ENCODE measurements around the gene COA1.

The COA1 gene

DNA sequence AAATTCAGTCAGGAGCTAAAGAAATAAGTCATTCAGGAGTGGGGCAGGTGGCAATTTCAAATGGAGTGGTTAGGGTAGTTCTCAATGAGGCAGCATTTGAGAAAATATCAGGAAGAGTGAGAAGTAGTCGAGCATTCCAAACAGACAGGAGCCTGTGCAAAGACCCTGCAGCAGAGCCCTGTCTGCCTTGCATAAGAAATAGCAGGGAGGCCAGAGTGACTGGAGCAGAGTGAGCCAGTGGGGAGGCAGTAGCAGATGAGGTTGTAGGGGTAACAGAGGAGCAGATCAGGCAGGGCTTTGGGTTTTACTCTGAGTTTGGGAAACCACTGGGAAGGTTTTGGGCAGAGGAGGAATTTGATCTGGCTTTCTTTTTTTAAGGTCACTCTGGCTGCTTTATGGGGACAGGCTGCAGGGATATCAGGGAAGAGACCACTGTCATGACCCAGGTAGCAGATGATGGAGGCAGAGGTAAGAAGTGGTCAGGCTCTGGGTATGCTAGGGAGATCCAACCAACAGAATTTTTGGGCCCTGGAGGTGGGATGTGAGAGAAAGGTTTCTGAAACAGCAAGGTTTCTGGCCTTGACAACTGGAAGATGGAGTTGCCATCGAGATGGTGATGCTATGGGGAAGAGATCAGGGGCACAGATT lies 27.9 kb upstream of the COA1 start:
- peak overlapping the region; percentile 34 for H3K27ac ChIP-seq (ENCODE audit: low read length, poor library complexity, severe bottlenecking)
- no peak overlapping the region for H3K4me3 ChIP-seq (ENCODE audit: insufficient read depth in 1 of 2, low read depth in 1 of 2, low read length in 2 of 2)
- H2AFZ ChIP-seq (ENCODE audit: low read depth, low read length), result no peak overlapping the region
- H2AK5ac ChIP-seq (ENCODE audit: low read length, severe bottlenecking), result no peak overlapping the region
- no peaks in the 10 kb centered on the region for H3K27me3 ChIP-seq (ENCODE audit: control insufficient read depth in 1 of 2, insufficient read depth in 1 of 2, low read length in 2 of 2)
- no peaks in the 10 kb centered on the region for H3K36me3 ChIP-seq (ENCODE audit: control insufficient read depth in 1 of 2, insufficient read depth in 2 of 2, low read depth in 1 of 2, low read length in 2 of 2)
- H3K14ac ChIP-seq (ENCODE audit: low read length in 2 of 2), result no peak overlapping the region
- peak overlapping the region in 1 of 2 experiments; percentile 32 for H3K4ac ChIP-seq (ENCODE audit: low read depth in 1 of 2, low read length in 2 of 2)
- no peaks in the 10 kb centered on the region for H3K9me3 ChIP-seq (ENCODE audit: control insufficient read depth, low read length)
- H3K9ac ChIP-seq (ENCODE audit: low read length), result peak overlapping the region; percentile 30
- peaks cover 5% of the 10 kb centered on the region for H3K79me1 ChIP-seq (replicated peaks; ENCODE audit: low read length, poor library complexity, severe bottlenecking)
- H4K91ac ChIP-seq (ENCODE audit: low read length), result no peak overlapping the region
- no peak overlapping the region for H3K23ac ChIP-seq (ENCODE audit: low read length in 2 of 2)
- H3K4me1 ChIP-seq (ENCODE audit: control insufficient read depth, insufficient read depth, low read depth, low read length), result peaks cover 7% of the 10 kb centered on the region
- H2BK15ac ChIP-seq (ENCODE audit: low read depth, poor library complexity, severe bottlenecking), result no peak overlapping the region
- WGBS, result 84% methylated on average over 2 of the region's 2 CpGs
- no peak overlapping the region for H2BK120ac ChIP-seq (ENCODE audit: low read depth, low read length)
- peak overlapping the region in 1 of 2 experiments; percentile 37 for H3K18ac ChIP-seq (ENCODE audit: low read depth in 1 of 2, low read length in 2 of 2)
- no peak overlapping the region for H2BK5ac ChIP-seq (ENCODE audit: low read depth, low read length, poor library complexity, severe bottlenecking)
- no peak overlapping the region for H3K4me2 ChIP-seq (ENCODE audit: low read length, poor library complexity, severe bottlenecking)
- no peak for DNase-seq
- H4K8ac ChIP-seq (ENCODE audit: low read length), result no peak overlapping the region
- H2BK12ac ChIP-seq (ENCODE audit: low read length in 2 of 2), result peak overlapping the region in 1 of 2 experiments; percentile 29

DNA sequence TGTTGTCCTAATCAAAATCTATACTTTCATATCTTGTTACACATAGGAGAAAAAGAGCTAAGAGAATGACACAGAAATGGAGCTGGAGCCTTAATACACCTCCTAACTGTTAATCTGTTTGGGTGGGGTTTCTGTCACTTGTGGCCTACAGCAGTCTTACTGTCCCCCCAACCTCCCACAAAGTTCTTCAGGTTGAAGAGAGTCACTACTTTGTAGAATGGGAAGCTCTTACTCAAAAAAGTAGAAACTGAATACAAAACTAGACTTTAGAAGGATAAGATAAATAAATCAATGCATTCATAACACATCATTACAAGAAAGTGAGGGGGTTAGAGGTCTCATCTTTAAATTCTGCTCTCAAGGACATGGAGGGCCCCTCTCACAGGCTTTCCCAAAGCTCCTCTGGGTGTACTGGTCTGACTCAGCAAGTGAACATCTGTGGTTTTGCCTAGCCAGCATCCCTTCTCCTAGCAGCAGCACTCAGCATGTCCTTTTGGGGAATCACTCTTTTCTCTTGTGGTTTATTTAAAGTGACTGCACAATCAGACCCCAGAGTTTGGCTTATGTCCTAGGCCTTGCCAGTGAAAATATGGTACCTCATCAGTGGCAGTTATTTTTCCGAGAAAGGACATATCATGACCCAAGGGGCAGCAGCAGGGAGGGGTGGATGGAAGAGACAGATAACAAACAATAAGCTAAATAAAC lies 27.2 kb upstream of the COA1 start:
- Histone ChIP-seq H2BK12ac (ENCODE audit: low read length in 2 of 2) (no peak overlapping the region), H4K8ac (ENCODE audit: low read length) (no peak overlapping the region), H3K4ac (ENCODE audit: low read depth in 1 of 2, low read length in 2 of 2) (no peak overlapping the region), H3K4me2 (ENCODE audit: low read length, poor library complexity, severe bottlenecking) (no peak overlapping the region), H3K4me3 (ENCODE audit: insufficient read depth in 1 of 2, low read depth in 1 of 2, low read length in 2 of 2) (no peak overlapping the region), H4K91ac (ENCODE audit: low read length) (no peak overlapping the region), H3K9ac (ENCODE audit: low read length) (peak overlapping the region; percentile 36), H2BK120ac (ENCODE audit: low read depth, low read length) (no peak overlapping the region), H3K27me3 (ENCODE audit: control insufficient read depth in 1 of 2, insufficient read depth in 1 of 2, low read length in 2 of 2) (no peaks in the 10 kb centered on the region), H3K14ac (ENCODE audit: low read length in 2 of 2) (no peak overlapping the region), H3K4me1 (ENCODE audit: control insufficient read depth, insufficient read depth, low read depth, low read length) (peaks cover 5% of the 10 kb centered on the region), H3K27ac (ENCODE audit: low read length, poor library complexity, severe bottlenecking) (peak overlapping the region; percentile 34), H2BK15ac (ENCODE audit: low read depth, poor library complexity, severe bottlenecking) (no peak overlapping the region), H3K18ac (ENCODE audit: low read depth in 1 of 2, low read length in 2 of 2) (no peak overlapping the region), H2AFZ (ENCODE audit: low read depth, low read length) (no peak overlapping the region), H2BK5ac (ENCODE audit: low read depth, low read length, poor library complexity, severe bottlenecking) (no peak overlapping the region), H2AK5ac (ENCODE audit: low read length, severe bottlenecking) (no peak overlapping the region), H3K23ac (ENCODE audit: low read length in 2 of 2) (no peak overlapping the region), H3K36me3 (ENCODE audit: control insufficient read depth in 1 of 2, insufficient read depth in 2 of 2, low read depth in 1 of 2, low read length in 2 of 2) (no peaks in the 10 kb centered on the region), H3K9me3 (ENCODE audit: control insufficient read depth, low read length) (no peaks in the 10 kb centered on the region), H3K79me1 (replicated peaks; ENCODE audit: low read length, poor library complexity, severe bottlenecking) (peaks cover 2% of the 10 kb centered on the region)
- DNase-seq, result peak; percentile 81
- WGBS, result 25% methylated on average over 1 of the region's 1 CpG

DNA sequence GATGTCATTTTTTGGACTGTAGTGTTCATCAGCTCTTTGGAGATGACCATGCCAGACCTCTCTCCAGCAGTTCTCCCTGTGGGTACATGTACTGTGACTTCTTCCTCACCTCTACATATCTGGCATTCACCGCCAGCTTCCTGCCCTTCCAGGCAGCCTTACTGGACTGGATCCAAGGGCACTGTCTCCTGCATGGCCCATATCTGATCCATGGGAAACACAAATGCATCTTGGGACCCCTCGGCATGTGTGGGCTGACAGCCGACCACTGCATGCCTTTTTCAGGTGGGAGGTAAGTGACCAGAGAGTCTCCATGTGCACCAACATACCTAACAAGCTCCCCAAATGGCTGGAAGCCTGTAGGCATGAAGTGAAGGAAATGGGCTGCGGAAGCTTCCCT lies 25.3 kb upstream of the COA1 start:
- Histone ChIP-seq H3K18ac (ENCODE audit: low read depth in 1 of 2, low read length in 2 of 2) (no peak overlapping the region), H3K4me1 (ENCODE audit: control insufficient read depth, insufficient read depth, low read depth, low read length) (peaks cover 8% of the 10 kb centered on the region), H3K9me3 (ENCODE audit: control insufficient read depth, low read length) (no peaks in the 10 kb centered on the region), H3K4ac (ENCODE audit: low read depth in 1 of 2, low read length in 2 of 2) (no peak overlapping the region), H2AK5ac (ENCODE audit: low read length, severe bottlenecking) (no peak overlapping the region), H3K23ac (ENCODE audit: low read length in 2 of 2) (no peak overlapping the region), H4K91ac (ENCODE audit: low read length) (no peak overlapping the region), H4K8ac (ENCODE audit: low read length) (no peak overlapping the region), H2BK120ac (ENCODE audit: low read depth, low read length) (no peak overlapping the region), H2AFZ (ENCODE audit: low read depth, low read length) (no peak overlapping the region), H3K4me3 (ENCODE audit: insufficient read depth in 1 of 2, low read depth in 1 of 2, low read length in 2 of 2) (no peak overlapping the region), H3K27me3 (ENCODE audit: control insufficient read depth in 1 of 2, insufficient read depth in 1 of 2, low read length in 2 of 2) (peaks cover 0 to 2% of the 10 kb centered on the region in 2 experiments), H2BK15ac (ENCODE audit: low read depth, poor library complexity, severe bottlenecking) (no peak overlapping the region), H3K14ac (ENCODE audit: low read length in 2 of 2) (no peak overlapping the region), H3K4me2 (ENCODE audit: low read length, poor library complexity, severe bottlenecking) (no peak overlapping the region), H2BK12ac (ENCODE audit: low read length in 2 of 2) (no peak overlapping the region), H3K79me1 (replicated peaks; ENCODE audit: low read length, poor library complexity, severe bottlenecking) (no peaks in the 10 kb centered on the region), H2BK5ac (ENCODE audit: low read depth, low read length, poor library complexity, severe bottlenecking) (no peak overlapping the region), H3K27ac (ENCODE audit: low read length, poor library complexity, severe bottlenecking) (no peak overlapping the region), H3K36me3 (ENCODE audit: control insufficient read depth in 1 of 2, insufficient read depth in 2 of 2, low read depth in 1 of 2, low read length in 2 of 2) (no peaks in the 10 kb centered on the region), H3K9ac (ENCODE audit: low read length) (no peak overlapping the region)
- no peak for DNase-seq
- WGBS, result 98% methylated on average over 4 of the region's 4 CpGs

DNA sequence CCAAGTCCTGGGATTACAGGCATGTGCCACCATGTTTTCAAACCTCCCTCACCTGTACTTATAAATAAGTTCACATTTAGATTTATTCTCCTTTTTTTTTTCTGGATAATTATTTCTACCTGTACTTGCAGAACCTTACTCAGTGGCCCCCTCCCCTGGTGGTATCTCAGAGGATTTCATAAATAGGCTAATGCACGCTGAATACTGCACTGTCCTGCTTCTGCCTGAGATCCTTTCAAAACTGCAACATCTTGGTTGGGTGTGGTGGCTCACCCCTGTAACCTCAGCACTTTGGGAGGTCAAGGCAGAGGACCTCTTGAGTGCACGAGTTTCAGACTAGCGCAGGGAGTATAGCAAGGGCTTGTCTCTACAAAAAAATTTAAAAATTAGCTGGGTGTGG lies 24.5 kb upstream of the COA1 start:
- 83% methylated on average over 3 of the region's 3 CpGs for WGBS
- peaks cover 8% of the 10 kb centered on the region for H3K4me1 ChIP-seq (ENCODE audit: control insufficient read depth, insufficient read depth, low read depth, low read length)
- H3K36me3 ChIP-seq (ENCODE audit: control insufficient read depth in 1 of 2, insufficient read depth in 2 of 2, low read depth in 1 of 2, low read length in 2 of 2), result no peaks in the 10 kb centered on the region
- H2BK12ac ChIP-seq (ENCODE audit: low read length in 2 of 2), result no peak overlapping the region
- H2AK5ac ChIP-seq (ENCODE audit: low read length, severe bottlenecking), result no peak overlapping the region
- H3K27me3 ChIP-seq (ENCODE audit: control insufficient read depth in 1 of 2, insufficient read depth in 1 of 2, low read length in 2 of 2), result peaks cover 0 to 8% of the 10 kb centered on the region in 2 experiments
- H4K91ac ChIP-seq (ENCODE audit: low read length), result no peak overlapping the region
- DNase-seq, result no peak
- no peak overlapping the region for H3K18ac ChIP-seq (ENCODE audit: low read depth in 1 of 2, low read length in 2 of 2)
- no peak overlapping the region for H3K4ac ChIP-seq (ENCODE audit: low read depth in 1 of 2, low read length in 2 of 2)
- no peak overlapping the region for H3K4me3 ChIP-seq (ENCODE audit: insufficient read depth in 1 of 2, low read depth in 1 of 2, low read length in 2 of 2)
- no peak overlapping the region for H4K8ac ChIP-seq (ENCODE audit: low read length)
- H3K79me1 ChIP-seq (replicated peaks; ENCODE audit: low read length, poor library complexity, severe bottlenecking), result no peaks in the 10 kb centered on the region
- H3K9ac ChIP-seq (ENCODE audit: low read length), result no peak overlapping the region
- no peak overlapping the region for H2BK5ac ChIP-seq (ENCODE audit: low read depth, low read length, poor library complexity, severe bottlenecking)
- no peak overlapping the region for H2BK120ac ChIP-seq (ENCODE audit: low read depth, low read length)
- no peaks in the 10 kb centered on the region for H3K9me3 ChIP-seq (ENCODE audit: control insufficient read depth, low read length)
- H3K14ac ChIP-seq (ENCODE audit: low read length in 2 of 2), result no peak overlapping the region
- no peak overlapping the region for H3K23ac ChIP-seq (ENCODE audit: low read length in 2 of 2)
- H2AFZ ChIP-seq (ENCODE audit: low read depth, low read length), result no peak overlapping the region
- no peak overlapping the region for H3K4me2 ChIP-seq (ENCODE audit: low read length, poor library complexity, severe bottlenecking)
- no peak overlapping the region for H2BK15ac ChIP-seq (ENCODE audit: low read depth, poor library complexity, severe bottlenecking)
- no peak overlapping the region for H3K27ac ChIP-seq (ENCODE audit: low read length, poor library complexity, severe bottlenecking)

Measured in mesenchymal stem cell (in vitro differentiated cells and primary cell).